Loucy (cell line): ENCODE measurements around the gene VWA3A.

Experiments used
- H2AFZ ChIP-seq: fragments of 200-600 bp; sonication (generic); 2 replicates; pipeline ENCODE4 v1.6.0; 2016; ENCODE audit warnings: antibody characterized with exemption, mild to moderate bottlenecking, low read length, moderate library complexity
- H3F3A ChIP-seq: fragments of 200-600 bp; 2 replicates; pipeline ENCODE4 v1.6.0; 2016; ENCODE audit warnings: antibody characterized with exemption, low read depth, mild to moderate bottlenecking
- H3K27me3 ChIP-seq: fragments of 200-600 bp; sonication (generic); 2 replicates; pipeline ENCODE4 v1.6.1; 2014; ENCODE audit warnings: low read length, mild to moderate bottlenecking; ENCODE audit not compliant: insufficient read depth, poor library complexity, severe bottlenecking
- H3K36me3 ChIP-seq: fragments of 200-600 bp; sonication (generic); 2 replicates; pipeline ENCODE4 v1.6.1; 2016; ENCODE audit warnings: low read length; ENCODE audit not compliant: insufficient read depth
- H3K4me1 ChIP-seq: fragments of 200-600 bp; sonication (generic); 2 replicates; pipeline ENCODE4 v1.5.1; 2014; ENCODE audit warnings: low read length, mild to moderate bottlenecking; ENCODE audit not compliant: insufficient read depth, poor library complexity, severe bottlenecking
- H3K4me2 ChIP-seq: fragments of 200-600 bp; sonication (generic); 2 replicates; pipeline ENCODE4 v1.6.0; 2014; ENCODE audit warnings: antibody characterized with exemption, low read length, low read depth, mild to moderate bottlenecking; ENCODE audit not compliant: poor library complexity, severe bottlenecking
- H3K4me3 ChIP-seq: fragments of 200-600 bp; sonication (generic); 2 replicates; pipeline ENCODE4 v1.5.1; 2014; ENCODE audit warnings: low read length, mild to moderate bottlenecking, mixed read lengths; ENCODE audit not compliant: poor library complexity, severe bottlenecking
- H3K79me2 ChIP-seq: fragments of 200-600 bp; sonication (generic); 2 replicates; pipeline ENCODE4 v1.6.1; 2014; ENCODE audit warnings: low read length; ENCODE audit not compliant: insufficient read depth
- H3K9ac ChIP-seq: fragments of 200-600 bp; sonication (generic); 2 replicates; pipeline ENCODE4 v1.6.0; 2014; ENCODE audit warnings: mild to moderate bottlenecking, low read depth, low read length, moderate library complexity; ENCODE audit not compliant: poor library complexity, severe bottlenecking
- H3K9me2 ChIP-seq: fragments of 200-600 bp; sonication (generic); replicated peaks from 2 replicates; pipeline ENCODE4 v1.6.1; 2016; ENCODE audit warnings: low read depth, low read length, mixed read lengths
- H3K9me3 ChIP-seq: fragments of 200-600 bp; sonication (generic); 2 replicates; pipeline ENCODE4 v1.6.1; 2014; ENCODE audit warnings: mild to moderate bottlenecking, antibody characterized with exemption, low read length, low read depth; ENCODE audit not compliant: insufficient read depth
- H4K20me1 ChIP-seq: fragments of 200-600 bp; sonication (generic); 2 replicates; pipeline ENCODE4 v1.6.0; 2014; ENCODE audit warnings: antibody characterized with exemption, low read length, mild to moderate bottlenecking; ENCODE audit not compliant: insufficient read depth, poor library complexity, severe bottlenecking
- CTCF ChIP-seq: fragments of 200-600 bp; sonication (generic); conservative IDR thresholded peaks from 2 replicates; pipeline ENCODE4 v1.5.1; 2014; ENCODE audit warnings: mild to moderate bottlenecking, antibody characterized with exemption, low read length
- EZH2phosphoT487 ChIP-seq: fragments of 200-600 bp; IDR thresholded peaks from 2 replicates; pipeline ENCODE4 v1.6.1; 2018; ENCODE audit warnings: antibody characterized with exemption, mild to moderate bottlenecking, moderate library complexity, borderline replicate concordance

VWA3A gene

GRCh38 chr16:22054847-22055590 is 37.3 kb upstream of the VWA3A start:
- H3K4me1 ChIP-seq, result peaks cover 13% of the 10 kb centered on the region
- no peaks in the 10 kb centered on the region for H3K79me2 ChIP-seq
- H3K9ac ChIP-seq, result no peak overlapping the region
- no peaks in the 10 kb centered on the region for H3F3A ChIP-seq
- H4K20me1 ChIP-seq, result no peaks in the 10 kb centered on the region
- H3K9me2 ChIP-seq, result no peaks in the 10 kb centered on the region
- H3K36me3 ChIP-seq, result no peaks in the 10 kb centered on the region
- TF ChIP-seq EZH2phosphoT487 (no peak), CTCF (no peak)
- H3K9me3 ChIP-seq, result no peaks in the 10 kb centered on the region
- no peak overlapping the region for H2AFZ ChIP-seq
- no peak overlapping the region for H3K4me3 ChIP-seq
- peak overlapping the region; percentile 1 for H3K4me2 ChIP-seq
- no peaks in the 10 kb centered on the region for H3K27me3 ChIP-seq

- Histone ChIP-seq H3K79me2 (no peaks in the 10 kb centered on the region), H3K9me3 (no peaks in the 10 kb centered on the region), H3K9me2 (no peaks in the 10 kb centered on the region), H3K4me3 (no peak overlapping the region), H3K9ac (no peak overlapping the region), H3K36me3 (no peaks in the 10 kb centered on the region), H3F3A (no peaks in the 10 kb centered on the region), H2AFZ (no peak overlapping the region), H4K20me1 (no peaks in the 10 kb centered on the region), H3K4me1 (peaks cover 13% of the 10 kb centered on the region), H3K4me2 (peak overlapping the region; percentile 1), H3K27me3 (no peaks in the 10 kb centered on the region)
- TF ChIP-seq EZH2phosphoT487, result no peak
- peak; percentile 49 for TF ChIP-seq CTCF
These were observed 36.5 kb upstream of the VWA3A start for GRCh38 chr16:22055881-22056280.

- Histone ChIP-seq H3K27me3 (no peaks in the 10 kb centered on the region), H3F3A (no peaks in the 10 kb centered on the region), H3K9me3 (peaks cover 9% of the 10 kb centered on the region; the same call in 1 of the 2 replicates), H3K9me2 (no peaks in the 10 kb centered on the region), H3K4me1 (no peaks in the 10 kb centered on the region), H3K4me2 (no peak overlapping the region), H2AFZ (no peak overlapping the region), H3K79me2 (no peaks in the 10 kb centered on the region), H3K9ac (no peak overlapping the region), H3K36me3 (peaks cover 7% of the 10 kb centered on the region; the same call in 1 of the 2 replicates), H3K4me3 (no peak overlapping the region), H4K20me1 (no peaks in the 10 kb centered on the region)
- TF ChIP-seq EZH2phosphoT487 (no peak), CTCF (no peak)
These were observed 28.4 kb upstream of the VWA3A start for GRCh38 chr16:22063888-22064467.
